Suprapubic skin (tissue), 4 donors: ENCODE measurements around the gene SPIRE1. TPM values are rescaled to one million over a fixed set of nuclear protein-coding genes. Genes with fewer than 3 reads are reported as not detected.

Experiments
- DNase-seq, 2 donors: peaks; one replicate each; pipeline ENCODE4 v3.0.0-alpha.2; 2019; ENCODE audit warnings: low spot score in 2 of 2
- H3K27ac ChIP-seq: fragments of 200-600 bp; sonication (generic); one replicate; pipeline ENCODE4 v1.5.1; 2019
- H3K27me3 ChIP-seq: fragments of 200-600 bp; sonication (generic); one replicate; pipeline ENCODE4 v1.5.1; 2019
- H3K36me3 ChIP-seq: fragments of 200-600 bp; sonication (generic); one replicate; pipeline ENCODE4 v1.5.1; 2019
- H3K4me1 ChIP-seq: fragments of 200-600 bp; sonication (generic); one replicate; pipeline ENCODE4 v1.5.1; 2019
- H3K4me3 ChIP-seq: fragments of 200-600 bp; sonication (generic); one replicate; pipeline ENCODE4 v1.5.1; 2019; ENCODE audit warnings: mild to moderate bottlenecking
- H3K9me3 ChIP-seq: fragments of 200-600 bp; sonication (generic); one replicate; pipeline ENCODE4 v1.5.1; 2019
- EP300 ChIP-seq: sonication (generic); formaldehyde crosslinking; IDR thresholded peaks from one replicate; pipeline ENCODE4 v1.6.1; 2017; ENCODE audit warnings: antibody characterized with exemption
- POLR2A ChIP-seq, 2 donors: fragments of 450-650 bp; IDR thresholded peaks; one replicate each; pipeline ENCODE4 v1.6.1; 2017; ENCODE audit warnings: antibody characterized with exemption in 2 of 2, mild to moderate bottlenecking in 2 of 2, moderate library complexity in 2 of 2
- POLR2AphosphoS5 ChIP-seq, 3 donors: sonication (generic); formaldehyde crosslinking; IDR thresholded peaks; one replicate each; pipeline ENCODE4 v1.6.1; 2017; ENCODE audit warnings: antibody characterized with exemption in 3 of 3
- WGBS: methylation state at CpG from one replicate; pipeline ENCODE4 v1.1.5; 2018; 5-methylcytosine and 5-hydroxymethylcytosine counted together
- total RNA-seq, 4 donors: library from RNA; depleted of rRNA; stranded (reverse); fragments of >200 nt; gene quantifications; one replicate each; pipeline ENCODE4 v1.1.0, GENCODE V29; 2016
- TF ChIP-seq, protein P1 (sequence below), 2 donors: fragments of 200-600 bp in 1 of 2; fragments of 450-650 bp in 1 of 2; sonication (generic) in 1 of 2; IDR thresholded peaks; one replicate each; pipeline ENCODE4 v1.5.1; 2016 to 2019; ENCODE audit warnings: antibody characterized with exemption in 2 of 2, mild to moderate bottlenecking in 1 of 2, moderate library complexity in 1 of 2

Gene SPIRE1
- 10 to 100 TPM; 21.7 to 42.8 (median 25.2) TPM for total RNA-seq

DNA sequence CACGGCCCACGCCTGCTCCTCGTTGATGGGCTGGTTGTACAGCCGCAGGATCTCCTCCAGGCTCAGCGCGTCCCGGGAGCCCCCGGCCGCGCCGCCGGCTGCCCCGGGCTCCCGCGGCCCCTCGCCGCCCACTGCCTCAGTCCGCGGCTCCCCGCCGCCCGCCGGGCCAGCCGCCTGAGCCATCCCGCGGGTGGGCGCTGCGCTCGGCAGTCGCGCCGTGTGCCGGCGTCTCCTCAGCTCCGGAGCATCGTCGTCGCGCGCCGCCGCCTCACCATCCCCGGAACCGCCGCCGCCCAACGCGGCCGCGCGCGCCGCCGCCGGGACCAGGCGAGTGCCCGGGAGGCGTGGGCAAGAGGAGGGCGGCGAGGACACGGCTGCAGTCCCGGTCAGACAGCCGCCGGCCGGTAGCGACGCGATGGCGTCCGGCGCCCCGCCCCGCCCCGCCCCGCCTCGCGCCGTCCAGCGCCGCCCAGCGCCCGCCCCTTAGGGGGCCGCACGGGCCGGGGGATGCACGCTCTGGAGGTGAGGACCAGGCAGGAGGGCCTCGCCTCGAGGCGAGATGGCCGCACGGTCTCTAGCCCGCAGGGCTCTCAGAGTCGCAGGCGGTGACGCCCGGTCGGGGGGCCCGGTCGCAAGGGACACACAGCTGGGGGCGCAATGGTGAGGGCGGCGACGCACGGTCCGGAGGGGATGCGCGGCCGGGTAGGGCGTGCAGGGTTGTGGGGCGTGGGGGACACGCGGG is at the start of gene SPIRE1:
Gene SPIRE1 (minus strand): TSS at position 424 of the 742 bp plus-strand sequence. CDS start 241 bp downstream, at position 183.
- no CpG with 5 or more reads among the region's 112 CpGs for WGBS
- Histone ChIP-seq H3K4me3 (peak within 1 kb of the TSS; percentile 81), H3K27me3 (no peaks in the 10 kb centered on the region), H3K27ac (peak within 1 kb of the TSS; percentile 96), H3K4me1 (peaks cover 29% of the 10 kb centered on the region), H3K36me3 (no peaks in the 10 kb centered on the region), H3K9me3 (no peaks in the 10 kb centered on the region)
- TF ChIP-seq EP300 (no peak), POLR2AphosphoS5 (IDR thresholded peaks at IDR 0.05) (no peak), POLR2A (IDR thresholded peaks at IDR 0.05) (peak in 1 of 2 donors; percentile 18)
- TF ChIP-seq, protein P1, sequence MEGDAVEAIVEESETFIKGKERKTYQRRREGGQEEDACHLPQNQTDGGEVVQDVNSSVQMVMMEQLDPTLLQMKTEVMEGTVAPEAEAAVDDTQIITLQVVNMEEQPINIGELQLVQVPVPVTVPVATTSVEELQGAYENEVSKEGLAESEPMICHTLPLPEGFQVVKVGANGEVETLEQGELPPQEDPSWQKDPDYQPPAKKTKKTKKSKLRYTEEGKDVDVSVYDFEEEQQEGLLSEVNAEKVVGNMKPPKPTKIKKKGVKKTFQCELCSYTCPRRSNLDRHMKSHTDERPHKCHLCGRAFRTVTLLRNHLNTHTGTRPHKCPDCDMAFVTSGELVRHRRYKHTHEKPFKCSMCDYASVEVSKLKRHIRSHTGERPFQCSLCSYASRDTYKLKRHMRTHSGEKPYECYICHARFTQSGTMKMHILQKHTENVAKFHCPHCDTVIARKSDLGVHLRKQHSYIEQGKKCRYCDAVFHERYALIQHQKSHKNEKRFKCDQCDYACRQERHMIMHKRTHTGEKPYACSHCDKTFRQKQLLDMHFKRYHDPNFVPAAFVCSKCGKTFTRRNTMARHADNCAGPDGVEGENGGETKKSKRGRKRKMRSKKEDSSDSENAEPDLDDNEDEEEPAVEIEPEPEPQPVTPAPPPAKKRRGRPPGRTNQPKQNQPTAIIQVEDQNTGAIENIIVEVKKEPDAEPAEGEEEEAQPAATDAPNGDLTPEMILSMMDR (IDR thresholded peaks at IDR 0.05) = no peak
- peak; percentile 69 to 83 for DNase-seq

DNA sequence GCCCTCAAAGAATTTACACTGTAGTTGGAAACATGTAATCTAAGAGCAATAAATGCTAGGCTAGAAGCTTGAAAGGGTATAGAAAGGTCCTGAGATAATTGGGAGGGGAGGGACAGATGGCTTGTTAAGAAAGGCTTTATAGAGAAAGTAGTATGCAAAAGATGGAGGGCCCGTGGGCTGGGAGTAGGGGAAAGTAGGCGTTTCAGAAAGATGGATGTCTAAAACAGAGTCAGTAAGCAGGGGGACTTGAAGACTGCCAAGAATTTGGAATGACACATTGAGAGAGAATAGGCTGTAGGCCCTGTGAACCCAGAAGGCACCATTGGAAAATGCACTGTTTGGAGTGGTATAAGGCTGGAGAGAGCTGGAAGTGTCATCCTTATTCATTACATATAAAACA is 45.8 kb upstream of the SPIRE1 start:
- Histone ChIP-seq H3K4me1 (peaks cover 35% of the 10 kb centered on the region), H3K36me3 (peaks cover 14% of the 10 kb centered on the region), H3K27ac (peak overlapping the region; percentile 98), H3K27me3 (no peaks in the 10 kb centered on the region), H3K9me3 (no peaks in the 10 kb centered on the region), H3K4me3 (peak overlapping the region; percentile 95)
- DNase-seq = no peak
- TF ChIP-seq POLR2A (IDR thresholded peaks at IDR 0.05) = no peak
- TF ChIP-seq, protein P1 (IDR thresholded peaks at IDR 0.05) = no peak
- no peak for TF ChIP-seq POLR2AphosphoS5 (IDR thresholded peaks at IDR 0.05)
- no peak for TF ChIP-seq EP300
- 1% methylated on average over 2 of the region's 2 CpGs for WGBS

DNA sequence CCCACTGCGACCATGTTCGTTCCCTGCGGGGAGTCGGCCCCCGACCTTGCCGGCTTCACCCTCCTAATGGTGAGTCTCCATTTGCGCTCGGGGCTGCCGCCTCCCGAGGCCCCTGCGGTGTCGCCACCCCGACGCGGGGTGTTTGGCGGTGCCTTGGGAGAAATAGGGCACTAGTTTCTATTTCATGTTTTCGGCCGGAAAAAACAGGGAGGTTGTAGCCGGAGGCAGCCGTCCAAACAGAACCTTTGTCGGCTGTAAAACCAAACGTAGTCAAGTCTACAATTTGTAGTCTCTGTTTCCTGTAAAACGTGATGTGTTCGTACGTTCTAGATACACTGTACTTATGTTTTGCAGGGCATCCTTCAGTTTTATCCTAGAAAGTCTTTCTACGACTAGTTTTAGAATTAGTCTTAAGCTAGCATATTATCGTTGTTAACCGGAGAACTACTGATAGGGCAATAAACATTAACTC is 45.2 kb upstream of the SPIRE1 start:
- Histone ChIP-seq H3K27ac (peak overlapping the region; percentile 98), H3K36me3 (peaks cover 10% of the 10 kb centered on the region), H3K9me3 (no peaks in the 10 kb centered on the region), H3K4me1 (peaks cover 35% of the 10 kb centered on the region), H3K4me3 (peak overlapping the region; percentile 95), H3K27me3 (no peaks in the 10 kb centered on the region)
- WGBS = 0% methylated on average over 26 of the region's 28 CpGs
- TF ChIP-seq, protein P1 (IDR thresholded peaks at IDR 0.05) = no peak
- peak in 1 of 2 donors; percentile 18 for TF ChIP-seq POLR2A (IDR thresholded peaks at IDR 0.05)
- no peak for DNase-seq

DNA sequence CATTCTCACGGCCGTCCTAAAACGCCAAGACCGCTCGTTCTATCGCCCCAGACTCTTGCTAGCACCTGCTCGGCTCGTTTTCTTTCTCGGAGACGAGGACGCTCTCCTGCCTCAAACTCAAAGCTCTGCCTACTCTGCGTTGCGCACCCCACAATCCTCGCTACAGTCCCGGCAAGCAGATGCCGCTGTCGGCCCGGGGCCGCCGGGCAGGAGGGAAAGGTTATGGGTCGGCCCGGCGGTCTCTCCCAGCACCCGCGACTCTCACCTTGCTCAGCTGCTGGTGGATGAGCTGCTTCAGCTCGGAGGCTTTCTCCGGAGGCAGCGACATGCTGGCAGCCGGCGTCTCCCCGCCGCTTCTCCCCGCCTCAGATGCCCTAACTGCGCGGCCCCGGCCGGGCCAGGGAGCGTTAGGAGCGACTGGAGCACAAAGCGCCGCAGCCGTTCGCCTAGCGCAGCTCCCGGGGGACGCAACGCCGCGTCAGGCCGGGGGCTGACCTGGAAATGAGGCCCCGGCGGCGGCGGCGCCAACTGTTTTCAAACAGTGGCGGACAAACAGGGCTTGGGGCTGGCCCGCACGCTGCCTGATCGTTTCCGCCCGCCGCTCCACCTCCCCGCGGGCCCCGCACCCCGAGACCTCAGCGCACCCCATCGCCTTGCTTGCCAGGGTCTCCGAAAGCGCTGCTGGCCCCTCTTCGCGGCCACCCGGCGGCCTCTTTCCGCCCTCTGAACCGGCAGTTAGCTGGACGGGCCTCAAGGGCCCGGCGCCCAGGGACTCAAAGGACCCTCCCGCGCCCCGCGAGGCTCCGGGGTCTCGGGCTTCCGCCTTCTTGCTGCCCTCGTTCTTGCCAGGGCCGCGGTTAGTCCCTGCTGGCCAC is 44.6 kb upstream of the SPIRE1 start, which contains the start of the genes CEP76 and PSMG2:
Gene CEP76 (minus strand): TSS at position 503 of the 875 bp plus-strand sequence. CDS start 175 bp downstream, at position 328.
Gene PSMG2 (plus strand): TSS at position 822 of the 875 bp plus-strand sequence. CDS start 66 bp downstream, outside the sequence.
- 0% methylated on average over 29 of the region's 89 CpGs for WGBS
- Histone ChIP-seq H3K4me1 (peaks cover 35% of the 10 kb centered on the region), H3K27ac (peak within 1 kb of the TSS; percentile 98), H3K36me3 (peaks cover 4% of the 10 kb centered on the region), H3K4me3 (peak within 1 kb of the TSS; percentile 95), H3K27me3 (no peaks in the 10 kb centered on the region), H3K9me3 (no peaks in the 10 kb centered on the region)
- TF ChIP-seq, protein P1 (IDR thresholded peaks at IDR 0.05) = no peak
- TF ChIP-seq POLR2A (IDR thresholded peaks at IDR 0.05) = peak in 1 of 2 donors; percentile 66
- TF ChIP-seq POLR2AphosphoS5 (IDR thresholded peaks at IDR 0.05) = peak in 2 of 3 donors; percentile 39 to 86
- TF ChIP-seq EP300 = no peak
- DNase-seq = peak; percentile 92 to 93
